Measurements from ENCODE around the gene ASXL2. TPM values are rescaled to one million over a fixed set of nuclear protein-coding genes. Genes with fewer than 3 reads are reported as not detected.

The ASXL2 gene
- total and polyA plus RNA-seq, 2 of the 13 experiments (the other 11 are each of a cell fraction or from before 2014, with no cell fraction given) = 12.1 to 19.2 TPM

GRCh38 chr2:25707927-25708590 is 170.2 kb downstream of the ASXL2 start (continued):
- TF ChIP-seq XRCC5 (optimal IDR thresholded peaks at IDR 0.05; ENCODE audit: low read length) (peak; percentile 33), ZSCAN5A (CRISPR knock-in tag; IDR thresholded peaks at IDR 0.05; ENCODE audit: borderline replicate concordance) (peak; percentile 27; the same call in 1 of the 2 replicates), ZNF614 (CRISPR knock-in tag; IDR thresholded peaks at IDR 0.05; ENCODE audit: borderline replicate concordance) (peak; percentile 77; the same call in 1 of the 2 replicates), PATZ1 (CRISPR knock-in tag; IDR thresholded peaks at IDR 0.05) (peak; percentile 69; the same call in 1 of the 2 replicates), NCOR1 (IDR thresholded peaks at IDR 0.05; ENCODE audit: borderline replicate concordance, low read length) (peak; percentile 56; the same call in 1 of the 2 replicates), ZNF274 (CRISPR knock-in tag; IDR thresholded peaks at IDR 0.05) (peak; percentile 46; the same call in 1 of the 2 replicates), EP300 (IDR thresholded peaks at IDR 0.05; ENCODE audit: low read depth in 2 of 2, low read length in 2 of 2) (peak in 1 of 2 experiments; percentile 41; a peak in 1 of 4 replicates), EP300 (CRISPR knock-in tag; IDR thresholded peaks at IDR 0.05; ENCODE audit: borderline replicate concordance) (no peak), ZNF430 (CRISPR knock-in tag; IDR thresholded peaks at IDR 0.05) (peak; percentile 90), ZHX1 (CRISPR knock-in tag; IDR thresholded peaks at IDR 0.05; ENCODE audit: low read depth) (0 out of 2 replicates have a peak, but pooled peaks have one; percentile 31), TFDP1 (CRISPR knock-in tag; IDR thresholded peaks at IDR 0.05; ENCODE audit: borderline replicate concordance) (0 out of 2 replicates have a peak, but pooled peaks have one; percentile 40), SAP130 (CRISPR knock-in tag; IDR thresholded peaks at IDR 0.05; ENCODE audit: low read depth) (peak; percentile 58), MEF2D (CRISPR knock-in tag; IDR thresholded peaks at IDR 0.05) (peak; percentile 63; the same call in 1 of the 2 replicates), ZNF747 (CRISPR knock-in tag; IDR thresholded peaks at IDR 0.05; ENCODE audit: borderline replicate concordance) (peak; percentile 71; the same call in 1 of the 2 replicates), ZBTB4 (CRISPR knock-in tag; IDR thresholded peaks at IDR 0.05; ENCODE audit: borderline replicate concordance) (peak; percentile 58; the same call in 1 of the 2 replicates), SALL1 (CRISPR knock-in tag; IDR thresholded peaks at IDR 0.05) (peak; percentile 93), ZSCAN25 (CRISPR knock-in tag; IDR thresholded peaks at IDR 0.05) (peak; percentile 25; the same call in 1 of the 2 replicates)
